PFSK-1 (cell line): ENCODE measurements around the gene SOBP.

Experiments used
- FOXP2 ChIP-seq: optimal IDR thresholded peaks from 2 replicates; pipeline ENCODE3; 2011; ENCODE audit warnings: borderline replicate concordance, control low read depth, inconsistent platforms; ENCODE audit not compliant: insufficient read depth; ENCODE audit errors: extremely low read length, extremely low read depth
- POLR2AphosphoS5 ChIP-seq: IDR thresholded peaks from 2 replicates; pipeline ENCODE4 v1.6.1; 2012; ENCODE audit warnings: low read depth, mild to moderate bottlenecking, control low read depth, low read length, moderate library complexity
- REST ChIP-seq, 2 experiments: IDR thresholded peaks; 2 replicates each; pipeline versions ENCODE4 v1.6.1 to v1.8.0; 2011 to 2012; ENCODE audit warnings: low read depth in 2 of 2, low read length in 2 of 2, control low read depth in 1 of 2, inconsistent platforms in 1 of 2, mild to moderate bottlenecking in 1 of 2, moderate library complexity in 1 of 2; ENCODE audit not compliant: insufficient read depth in 1 of 2
- SIN3A ChIP-seq: IDR thresholded peaks from 2 replicates; pipeline ENCODE4 v1.6.1; 2012; ENCODE audit warnings: mild to moderate bottlenecking, low read length, moderate library complexity, borderline replicate concordance; ENCODE audit not compliant: insufficient read depth
- TAF1 ChIP-seq: IDR thresholded peaks from 2 replicates; pipeline ENCODE4 v1.6.1; 2012; ENCODE audit warnings: low read length, control low read depth, borderline replicate concordance; ENCODE audit not compliant: insufficient read depth

The SOBP gene

GRCh38 chr6:107709341-107709740 is 219.4 kb downstream of the SOBP start:
- no peak for TF ChIP-seq REST (IDR thresholded peaks at IDR 0.05; ENCODE audit: insufficient read depth in 1 of 2, low read depth in 2 of 2, low read length in 2 of 2)
- TF ChIP-seq FOXP2, result no peak
- TF ChIP-seq TAF1, result no peak
- TF ChIP-seq SIN3A, result no peak
- no peak for TF ChIP-seq POLR2AphosphoS5
